MM.1S (cell line): ENCODE results near the gene BMP7.
"Not testable (repeated sequence)": the region's sequence is repeated elsewhere in the genome, so short reads cannot be mapped to it uniquely, and the experiment has no call there.

Source experiments
- DNase-seq: peaks from one replicate; pipeline ENCODE4 v3.0.0-alpha.2; 2015
- H2AFZ ChIP-seq: fragments of 300-600 bp; sonication (generic); 2 replicates; pipeline ENCODE4 v1.6.0; 2016; ENCODE audit warnings: antibody characterized with exemption, low read length
- H3F3A ChIP-seq: fragments of 300-600 bp; sonication (generic); 2 replicates; pipeline ENCODE4 v1.6.1; 2016; ENCODE audit warnings: mild to moderate bottlenecking, antibody characterized with exemption, low read length, moderate library complexity, mixed read lengths; ENCODE audit not compliant: insufficient read depth
- H3K27ac ChIP-seq: fragments of 300-600 bp; sonication (generic); 2 replicates; pipeline ENCODE4 v1.5.1; 2016; ENCODE audit warnings: mild to moderate bottlenecking, low read length
- H3K27me3 ChIP-seq: fragments of 300-600 bp; sonication (generic); replicated peaks from 2 replicates; pipeline ENCODE4 v1.6.0; 2016; ENCODE audit warnings: low read length; ENCODE audit not compliant: insufficient read depth
- H3K36me3 ChIP-seq: fragments of 300-600 bp; sonication (generic); replicated peaks from 2 replicates; pipeline ENCODE4 v1.6.1; 2016; ENCODE audit warnings: mild to moderate bottlenecking, low read length, mixed read lengths; ENCODE audit not compliant: insufficient read depth
- H3K4me1 ChIP-seq: fragments of 300-600 bp; sonication (generic); 2 replicates; pipeline ENCODE4 v1.6.1; 2016; ENCODE audit warnings: low read length, mixed read lengths
- H3K4me2 ChIP-seq: fragments of 300-600 bp; sonication (generic); 2 replicates; pipeline ENCODE4 v1.6.0; 2016; ENCODE audit warnings: low read depth, low read length
- H3K4me3 ChIP-seq: fragments of 300-600 bp; sonication (generic); 2 replicates; pipeline ENCODE4 v1.5.1; 2016; ENCODE audit warnings: low read length, mixed read lengths
- H3K79me2 ChIP-seq: fragments of 300-600 bp; sonication (generic); 2 replicates; pipeline ENCODE4 v1.6.1; 2016; ENCODE audit warnings: mixed run types, low read length, mixed read lengths
- H3K9ac ChIP-seq: fragments of 300-600 bp; sonication (generic); 2 replicates; pipeline ENCODE4 v1.6.1; 2016; ENCODE audit warnings: low read length, mixed read lengths
- H3K9me2 ChIP-seq: fragments of 300-600 bp; sonication (generic); replicated peaks from 2 replicates; pipeline ENCODE4 v1.6.1; 2016; ENCODE audit warnings: mild to moderate bottlenecking, low read length, mixed read lengths; ENCODE audit not compliant: insufficient read depth
- H3K9me3 ChIP-seq: fragments of 300-600 bp; sonication (generic); replicated peaks from 2 replicates; pipeline ENCODE4 v1.6.1; 2016; ENCODE audit warnings: mild to moderate bottlenecking, low read length, mixed read lengths; ENCODE audit not compliant: insufficient read depth
- H4K20me1 ChIP-seq: fragments of 300-600 bp; sonication (generic); 2 replicates; pipeline ENCODE4 v1.6.1; 2016; ENCODE audit warnings: mild to moderate bottlenecking, low read length, moderate library complexity, mixed read lengths; ENCODE audit not compliant: insufficient read depth
- EZH2 ChIP-seq: fragments of 300-600 bp; sonication (generic); optimal IDR thresholded peaks from 2 replicates; pipeline ENCODE3; 2017; ENCODE audit warnings: low read depth, mild to moderate bottlenecking, antibody characterized with exemption, low read length, mixed read lengths
- EZH2phosphoT487 ChIP-seq: fragments of 300-600 bp; sonication (generic); IDR thresholded peaks from 2 replicates; pipeline ENCODE4 v1.6.1; 2018; ENCODE audit warnings: antibody characterized with exemption, low read length
- TF ChIP-seq, protein P1 (sequence below): fragments of 300-600 bp; sonication (generic); IDR thresholded peaks from 2 replicates; pipeline ENCODE4 v1.5.1; 2016; ENCODE audit warnings: antibody characterized with exemption, low read length, mixed read lengths

BMP7 gene

DNA sequence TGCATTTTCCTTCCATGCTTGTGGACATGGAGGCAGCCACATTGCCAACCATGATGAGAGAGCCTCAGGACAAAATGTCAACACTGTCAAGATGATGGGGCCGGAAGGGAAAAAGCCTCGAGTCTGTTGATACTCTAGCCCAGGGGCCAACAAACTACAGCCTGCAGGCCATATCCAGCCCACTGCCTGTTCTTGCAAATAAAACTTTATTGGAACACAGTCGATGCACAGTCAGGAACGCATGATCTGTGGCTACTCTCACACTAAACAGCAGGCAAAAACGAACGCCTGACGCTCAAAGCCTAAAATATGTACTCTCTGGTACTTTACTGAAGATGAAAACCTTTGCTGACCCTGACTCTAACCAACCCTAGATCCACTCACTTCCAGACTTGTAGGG is 72.3 kb downstream of the BMP7 start:
- Histone ChIP-seq H3K27ac (no peak overlapping the region), H2AFZ (no peak overlapping the region), H3K4me3 (no peak overlapping the region), H3K9ac (no peak overlapping the region), H3K79me2 (no peaks in the 10 kb centered on the region), H3K9me2 (no peaks in the 10 kb centered on the region), H3K4me1 (no peaks in the 10 kb centered on the region), H3F3A (no peaks in the 10 kb centered on the region), H3K9me3 (no peaks in the 10 kb centered on the region), H4K20me1 (no peaks in the 10 kb centered on the region), H3K36me3 (no peaks in the 10 kb centered on the region), H3K4me2 (no peak overlapping the region), H3K27me3 (peaks cover 21% of the 10 kb centered on the region)
- TF ChIP-seq, protein P1, sequence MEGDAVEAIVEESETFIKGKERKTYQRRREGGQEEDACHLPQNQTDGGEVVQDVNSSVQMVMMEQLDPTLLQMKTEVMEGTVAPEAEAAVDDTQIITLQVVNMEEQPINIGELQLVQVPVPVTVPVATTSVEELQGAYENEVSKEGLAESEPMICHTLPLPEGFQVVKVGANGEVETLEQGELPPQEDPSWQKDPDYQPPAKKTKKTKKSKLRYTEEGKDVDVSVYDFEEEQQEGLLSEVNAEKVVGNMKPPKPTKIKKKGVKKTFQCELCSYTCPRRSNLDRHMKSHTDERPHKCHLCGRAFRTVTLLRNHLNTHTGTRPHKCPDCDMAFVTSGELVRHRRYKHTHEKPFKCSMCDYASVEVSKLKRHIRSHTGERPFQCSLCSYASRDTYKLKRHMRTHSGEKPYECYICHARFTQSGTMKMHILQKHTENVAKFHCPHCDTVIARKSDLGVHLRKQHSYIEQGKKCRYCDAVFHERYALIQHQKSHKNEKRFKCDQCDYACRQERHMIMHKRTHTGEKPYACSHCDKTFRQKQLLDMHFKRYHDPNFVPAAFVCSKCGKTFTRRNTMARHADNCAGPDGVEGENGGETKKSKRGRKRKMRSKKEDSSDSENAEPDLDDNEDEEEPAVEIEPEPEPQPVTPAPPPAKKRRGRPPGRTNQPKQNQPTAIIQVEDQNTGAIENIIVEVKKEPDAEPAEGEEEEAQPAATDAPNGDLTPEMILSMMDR, result no peak
- TF ChIP-seq EZH2 (no peak), EZH2phosphoT487 (no peak)
- no peak for DNase-seq

DNA sequence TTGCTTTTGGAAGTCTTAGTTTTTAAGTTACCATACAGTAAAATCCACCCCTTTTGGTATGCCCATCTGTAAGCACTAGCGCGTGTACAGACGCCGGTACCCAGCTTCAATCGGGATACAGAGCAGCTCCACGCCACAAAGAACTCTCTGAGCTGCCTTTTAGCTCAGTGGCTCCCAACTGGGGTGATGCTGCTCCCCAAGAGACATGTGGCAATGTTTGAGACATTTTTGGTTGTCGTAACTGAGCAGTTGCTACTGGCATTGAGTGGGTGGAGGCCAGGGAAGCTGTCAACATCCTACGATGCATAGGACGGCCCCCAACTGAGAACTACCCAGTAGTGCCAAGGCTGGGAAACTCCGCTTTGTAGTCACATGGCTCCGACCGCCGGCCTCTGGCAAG is 73.3 kb downstream of the BMP7 start:
- DNase-seq, result no peak
- H3K36me3 ChIP-seq, result no peaks in the 10 kb centered on the region
- no peaks in the 10 kb centered on the region for H3K4me1 ChIP-seq
- no peaks in the 10 kb centered on the region for H3K9me2 ChIP-seq
- H3K79me2 ChIP-seq, result no peaks in the 10 kb centered on the region
- H3K27me3 ChIP-seq, result peaks cover 21% of the 10 kb centered on the region
- H3K9ac ChIP-seq, result no peak overlapping the region
- H3K4me2 ChIP-seq, result no peak overlapping the region
- no peaks in the 10 kb centered on the region for H3F3A ChIP-seq
- H3K4me3 ChIP-seq, result no peak overlapping the region
- no peak for TF ChIP-seq EZH2phosphoT487
- TF ChIP-seq, protein P1, result no peak
- no peak for TF ChIP-seq EZH2
- no peak overlapping the region for H3K27ac ChIP-seq
- H2AFZ ChIP-seq, result no peak overlapping the region
- H3K9me3 ChIP-seq, result no peaks in the 10 kb centered on the region
- H4K20me1 ChIP-seq, result no peaks in the 10 kb centered on the region

- H3K9me2 ChIP-seq, result no peaks in the 10 kb centered on the region
- H4K20me1 ChIP-seq, result no peaks in the 10 kb centered on the region
- H3K9me3 ChIP-seq, result no peaks in the 10 kb centered on the region
- H3K4me3 ChIP-seq, result no peak overlapping the region
- H3K27ac ChIP-seq, result no peak overlapping the region
- H3K4me2 ChIP-seq, result no peak overlapping the region
- no peaks in the 10 kb centered on the region for H3K36me3 ChIP-seq
- no peak for DNase-seq
- peaks cover 21% of the 10 kb centered on the region for H3K27me3 ChIP-seq
- no peak overlapping the region for H3K9ac ChIP-seq
- no peak for TF ChIP-seq EZH2
- H3K4me1 ChIP-seq, result no peaks in the 10 kb centered on the region
- H3K79me2 ChIP-seq, result no peaks in the 10 kb centered on the region
- no peak overlapping the region for H2AFZ ChIP-seq
- H3F3A ChIP-seq, result no peaks in the 10 kb centered on the region
Observed at GRCh38 chr20:57192311-57192710, 74.1 kb downstream of the BMP7 start.

DNA sequence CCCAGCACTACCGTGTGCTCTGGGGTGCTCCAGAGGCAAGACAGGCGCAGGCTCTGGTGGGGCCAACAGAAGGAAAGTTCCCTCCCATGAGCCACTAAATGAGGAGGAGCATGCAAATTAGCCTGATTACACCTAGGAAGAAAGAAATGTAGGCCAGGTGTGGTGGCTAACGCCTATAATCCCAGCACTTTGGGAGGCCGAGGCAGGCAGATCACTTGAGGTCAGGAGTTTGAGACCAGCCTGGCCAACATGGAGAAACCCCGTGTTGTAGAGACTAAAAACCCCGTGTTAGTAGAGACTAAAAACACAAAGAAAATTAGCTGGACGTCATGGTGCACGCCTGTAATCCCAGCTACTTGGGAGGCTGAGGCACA is 75.2 kb downstream of the BMP7 start:
- peaks cover 17% of the 10 kb centered on the region for H3K27me3 ChIP-seq
- not testable (repeated sequence) for H3K27ac ChIP-seq, DNase-seq, H3F3A ChIP-seq, H3K79me2 ChIP-seq, H3K4me2 ChIP-seq, H3K4me3 ChIP-seq, H3K4me1 ChIP-seq, H3K9me3 ChIP-seq, H4K20me1 ChIP-seq, H3K9ac ChIP-seq, H3K9me2 ChIP-seq, H2AFZ ChIP-seq, H3K36me3 ChIP-seq
